HG02885 (cell line): ENCODE measurements around the gene TERT.

Source experiments
- ATAC-seq: cut with Tn5 transposase; IDR thresholded peaks from one replicate; pipeline ENCODE4 v1.9.1; 2021; ENCODE audit warnings: mild to moderate bottlenecking; ENCODE audit not compliant: unreplicated experiment, poor library complexity

TERT gene

GRCh38 chr5:1265461-1266455, 29.1 kb downstream of the TERT start:
- no peak for ATAC-seq

DNA sequence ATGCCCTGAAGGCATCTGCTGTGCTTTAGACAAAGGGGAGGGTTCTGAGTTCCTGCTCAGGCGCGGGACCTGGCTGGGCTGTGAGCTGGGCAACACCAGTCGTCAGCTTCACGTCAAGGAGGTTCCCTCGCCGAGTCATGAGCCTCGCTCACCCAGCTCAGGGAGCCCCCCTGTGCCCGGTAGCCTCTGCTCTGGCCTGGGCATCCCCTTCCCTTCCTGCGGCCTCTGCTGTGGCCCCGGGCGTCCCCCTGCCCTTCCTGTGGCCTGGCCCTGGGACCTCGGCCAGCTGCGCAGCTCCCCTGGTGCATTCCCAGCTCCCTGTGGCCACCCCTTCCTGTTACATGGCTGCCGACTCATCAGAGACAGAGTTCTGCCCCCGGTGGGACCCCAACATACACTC, 29.8 kb downstream of the TERT start:
- ATAC-seq, result no peak

GRCh38 chr5:1264211-1264610, 30.7 kb downstream of the TERT start:
- ATAC-seq, result no peak

DNA sequence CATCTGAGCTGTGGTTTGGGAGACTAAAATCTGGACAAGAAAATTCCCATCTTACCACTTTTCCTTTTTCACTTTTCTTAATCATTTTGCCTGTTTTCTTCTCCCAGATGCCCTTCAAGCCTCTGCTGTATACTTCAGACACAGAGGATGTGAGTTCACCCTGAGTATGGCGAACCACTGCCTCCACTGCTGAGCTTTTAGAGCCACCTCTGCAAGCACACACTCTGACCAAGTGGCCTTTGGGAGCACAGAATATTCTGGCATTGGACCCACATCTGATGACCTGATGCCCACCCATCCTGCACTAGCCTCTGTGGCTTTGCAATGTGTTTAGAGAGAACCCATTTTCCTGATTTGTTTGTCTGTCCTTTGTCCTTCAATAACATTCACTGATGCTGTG, 32.5 kb downstream of the TERT start:
- no peak for ATAC-seq

DNA sequence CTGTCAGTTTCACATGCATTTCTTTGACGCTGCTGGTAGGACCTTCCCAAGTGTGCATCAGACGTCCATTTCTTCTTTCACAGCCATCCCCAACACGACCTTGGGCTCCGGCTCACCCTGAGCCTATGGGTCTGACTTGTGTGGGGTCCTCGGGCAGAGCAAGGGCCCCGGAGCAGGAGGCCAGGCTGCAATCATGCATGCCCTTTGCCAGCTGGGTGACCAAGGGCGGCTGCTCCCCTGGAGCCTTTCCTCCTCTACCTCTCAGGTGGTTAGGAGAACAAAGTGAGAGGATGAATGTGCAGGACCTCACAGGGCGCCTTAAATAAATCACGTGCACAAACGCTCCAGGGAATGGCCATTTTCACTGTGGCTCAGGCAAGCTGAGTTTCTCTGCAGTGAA, 33.2 kb downstream of the TERT start:
- ATAC-seq, result no peak

- ATAC-seq, result no peak
Observed at GRCh38 chr5:1259806-1260480, 34.9 kb downstream of the TERT start.

GRCh38 chr5:1257841-1258240, 37.0 kb downstream of the TERT start:
- ATAC-seq, result no peak

DNA sequence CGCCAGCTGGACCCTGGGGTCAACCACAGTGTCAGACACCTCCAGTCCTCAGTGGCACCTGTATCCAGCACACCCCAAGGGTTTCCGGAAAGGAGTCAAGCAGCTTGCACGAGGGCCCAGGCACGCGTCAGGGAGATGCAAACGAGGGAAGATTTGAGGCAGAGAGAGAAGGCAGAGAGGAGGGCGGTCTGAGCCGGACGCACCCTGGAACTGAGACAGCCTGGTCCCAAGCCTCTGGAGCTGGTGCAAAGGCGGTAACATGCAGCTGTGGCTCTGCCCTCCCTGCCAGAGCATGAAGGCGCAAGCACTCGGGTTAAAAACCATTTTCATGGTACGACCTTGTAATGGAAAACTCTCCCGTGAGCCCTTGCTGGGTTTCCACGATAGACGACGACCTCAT, 37.5 kb downstream of the TERT start:
- no peak for ATAC-seq

- no peak for ATAC-seq
Observed at GRCh38 chr5:1256776-1257175, 38.1 kb downstream of the TERT start.

- no peak for ATAC-seq
Observed at GRCh38 chr5:1255081-1255561, 39.7 kb downstream of the TERT start.

DNA sequence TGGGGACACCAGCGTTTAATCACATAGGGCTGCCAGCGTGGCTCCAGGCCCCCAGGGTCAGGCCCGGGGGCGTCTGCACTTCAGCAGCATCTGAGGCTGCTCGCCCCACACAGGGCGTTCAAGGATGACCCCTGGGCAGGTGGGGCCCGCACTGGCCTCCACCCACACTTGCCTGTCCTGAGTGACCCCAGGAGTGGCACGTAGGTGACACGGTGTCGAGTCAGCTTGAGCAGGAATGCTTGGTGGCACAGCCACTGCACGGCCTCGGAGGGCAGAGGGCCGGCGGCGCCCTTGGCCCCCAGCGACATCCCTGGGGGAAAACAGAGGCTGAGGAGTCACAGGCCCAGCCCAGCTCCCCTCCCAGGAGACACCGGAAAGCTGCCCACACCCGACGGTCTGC, 40.7 kb downstream of the TERT start:
- no peak for ATAC-seq

DNA sequence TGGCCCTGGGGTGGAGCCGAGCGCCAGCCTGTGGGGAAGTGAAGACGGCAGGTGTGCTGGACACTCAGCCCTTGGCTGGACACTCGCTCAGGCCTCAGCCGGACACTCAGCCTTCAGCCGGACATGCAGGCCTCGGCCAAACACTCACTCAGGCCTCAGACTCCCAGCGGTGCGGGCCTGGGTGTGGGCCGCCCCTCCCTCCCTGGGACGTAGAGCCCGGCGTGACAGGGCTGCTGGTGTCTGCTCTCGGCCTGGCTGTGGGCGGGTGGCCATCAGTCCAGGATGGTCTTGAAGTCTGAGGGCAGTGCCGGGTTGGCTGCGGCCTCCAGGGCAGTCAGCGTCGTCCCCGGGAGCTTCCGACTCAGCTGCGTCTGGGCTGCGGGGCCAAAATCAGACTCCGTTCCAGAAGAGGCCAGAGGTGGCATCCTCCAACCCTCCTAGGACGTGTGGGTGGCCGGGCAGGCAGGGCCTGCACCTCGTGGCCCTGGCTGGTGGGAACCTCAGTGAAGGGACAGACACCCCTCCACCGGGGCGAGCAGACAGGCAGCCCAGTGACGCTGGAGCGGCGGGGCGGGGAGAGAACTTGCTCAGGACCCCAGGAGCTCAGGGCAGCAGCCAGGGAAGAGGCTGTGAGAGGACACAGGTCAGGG, 41.3 kb downstream of the TERT start:
- ATAC-seq, result no peak

DNA sequence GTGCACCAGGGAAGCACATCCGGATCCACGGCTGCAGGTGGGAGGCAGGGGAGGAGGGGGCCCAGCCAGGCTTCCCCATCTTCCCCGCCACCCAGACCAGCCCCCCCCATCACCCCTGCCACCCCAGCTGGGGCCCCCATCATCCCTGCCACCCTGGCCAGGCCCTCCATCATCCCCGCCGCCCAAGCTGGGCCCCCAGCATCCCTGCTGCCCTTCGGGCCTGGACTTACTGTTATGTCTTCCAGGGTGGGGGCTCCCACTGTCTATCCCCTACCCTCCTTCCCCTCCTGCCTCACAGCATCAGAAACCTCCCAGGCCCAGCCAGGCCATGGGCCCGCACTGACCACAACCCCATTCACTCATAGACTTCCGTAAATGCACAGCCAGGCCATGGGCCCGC, 42.2 kb downstream of the TERT start:
- ATAC-seq, result no peak

DNA sequence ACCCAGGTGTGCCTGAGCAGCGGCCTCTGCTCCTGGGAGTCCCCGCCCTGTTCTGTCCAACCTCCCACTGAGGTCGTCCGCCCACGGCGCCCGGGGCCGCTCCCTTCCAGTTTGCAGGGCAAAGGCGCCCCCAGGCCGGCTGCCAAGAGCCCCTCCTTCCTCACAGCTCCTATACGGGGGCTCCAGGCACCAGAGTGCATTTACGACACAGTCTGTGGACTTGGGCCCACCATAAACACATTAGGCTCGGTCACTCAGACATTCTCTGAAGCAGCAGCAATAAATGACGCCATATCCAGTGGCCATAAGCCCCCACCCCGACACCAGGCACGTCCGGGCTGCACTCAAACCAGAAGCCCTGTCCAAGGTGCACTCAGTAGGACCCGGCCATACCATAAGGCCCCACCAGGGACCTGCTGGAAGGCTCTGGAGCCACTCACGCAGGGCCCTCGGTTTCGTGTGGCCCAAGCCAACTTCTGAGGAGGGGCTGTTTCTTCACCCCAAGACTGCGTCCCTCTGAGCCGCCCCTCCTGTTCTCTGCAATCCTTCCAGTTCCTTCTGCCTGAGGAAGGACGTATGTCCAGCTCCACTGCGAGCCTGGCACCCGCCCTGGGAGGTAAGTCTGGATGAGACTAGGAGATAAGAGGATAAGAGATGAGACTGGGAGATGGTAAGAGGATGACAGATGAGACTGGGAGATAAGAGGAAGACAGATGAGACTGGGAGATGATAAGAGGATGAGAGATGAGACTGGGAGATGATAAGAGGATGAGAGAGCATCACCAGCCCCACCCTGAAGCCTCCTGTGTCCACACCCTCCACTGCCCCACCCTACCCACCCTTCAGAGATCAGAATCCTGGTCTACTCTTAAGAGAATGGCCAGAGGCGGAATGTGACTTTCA, 42.9 kb downstream of the TERT start:
- no peak for ATAC-seq

GRCh38 chr5:1249366-1250280, 45.2 kb downstream of the TERT start:
- ATAC-seq, result no peak

DNA sequence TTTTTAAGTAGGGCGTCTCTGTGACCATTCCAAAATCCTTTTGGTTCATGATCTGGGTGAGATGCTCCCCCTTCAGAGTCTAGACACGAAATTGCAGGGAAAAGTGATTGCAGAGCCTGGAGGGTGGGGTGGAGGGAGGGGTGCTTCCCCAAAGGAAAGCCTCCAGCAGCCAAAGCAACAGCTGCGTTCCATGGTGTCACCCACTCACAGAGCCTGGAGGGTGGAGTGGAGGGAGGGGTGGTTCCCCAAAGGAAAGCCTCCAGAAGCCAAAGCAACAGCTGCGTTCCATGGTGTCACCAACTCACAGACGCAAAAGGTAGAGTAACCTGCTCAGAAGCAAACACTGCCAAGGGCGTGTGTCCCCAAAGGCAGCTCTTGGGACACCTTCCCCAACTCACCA, 47.1 kb downstream of the TERT start:
- no peak for ATAC-seq

DNA sequence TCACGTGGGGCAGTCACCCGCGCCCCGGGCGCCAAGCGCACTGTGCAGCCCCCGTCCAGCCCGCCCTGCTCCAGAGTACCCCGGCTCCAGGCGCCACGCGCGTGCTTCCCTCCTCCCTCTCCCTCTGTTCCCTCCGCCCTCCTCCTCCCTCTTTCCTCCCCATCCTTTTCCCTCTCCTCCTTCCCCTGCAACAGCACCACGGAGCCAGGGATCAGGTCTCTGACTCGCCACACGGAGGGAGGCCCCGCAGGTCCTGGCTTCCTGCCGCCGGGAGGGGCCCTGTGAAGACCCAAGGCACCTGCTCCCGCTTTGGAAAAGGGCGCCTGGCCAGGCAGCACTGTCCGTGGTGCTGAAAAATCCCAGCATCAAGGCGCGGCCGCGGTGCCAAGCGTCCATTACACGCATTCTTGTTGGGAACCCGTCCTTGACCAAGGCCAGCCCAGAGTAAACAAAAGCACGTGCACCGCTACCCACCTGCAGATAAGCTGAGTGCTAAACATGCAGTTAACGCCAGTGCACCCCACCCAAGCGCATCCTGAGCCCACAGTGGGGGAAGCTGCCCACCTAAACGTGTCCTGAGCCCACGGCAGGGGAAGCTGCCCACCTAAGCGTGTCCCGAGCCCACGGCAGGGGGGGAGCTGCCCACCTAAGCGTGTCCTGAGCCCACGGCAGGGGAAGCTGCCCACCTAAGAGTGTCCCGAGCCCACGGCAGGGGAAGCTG, 48.0 kb downstream of the TERT start:
- ATAC-seq, result no peak

DNA sequence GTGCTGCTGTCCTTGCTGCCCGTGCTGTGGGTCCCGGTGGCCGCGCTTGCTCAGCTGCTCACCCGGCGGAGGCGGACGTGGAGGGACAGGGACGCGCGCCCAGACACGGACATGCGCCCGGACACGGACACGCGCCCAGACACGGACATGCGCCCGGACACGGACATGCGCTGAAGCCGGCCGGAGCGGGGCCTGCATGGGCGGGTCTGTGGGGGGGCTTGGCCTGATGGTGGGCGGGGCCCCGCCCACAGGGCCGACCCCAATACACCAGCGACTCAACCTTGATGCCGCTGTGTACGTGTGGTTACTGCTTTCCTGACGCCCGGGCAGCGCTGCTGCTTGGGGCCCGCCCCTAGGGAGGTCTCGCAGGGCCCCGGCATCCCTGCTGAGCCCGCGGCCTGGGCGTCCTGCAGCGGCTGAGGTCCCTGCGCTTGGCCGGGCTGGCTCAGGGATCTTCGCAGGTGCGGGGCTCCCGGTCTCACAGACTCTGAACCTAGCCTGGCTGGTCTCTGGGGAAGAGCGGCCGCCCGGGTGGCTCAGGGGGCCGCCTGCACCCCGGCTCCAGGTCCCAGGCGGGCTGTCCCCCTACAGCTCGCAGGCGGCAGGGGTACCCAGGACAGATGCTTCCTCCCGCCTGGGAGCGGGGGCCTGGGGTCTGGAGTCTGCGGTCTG, 48.8 kb downstream of the TERT start:
- no peak for ATAC-seq
